Stimulated activated naive CD8-positive, alpha-beta T cell treated with anti-CD3 and anti-CD28 coated beads, Interleukin-15, amount 100 ng/mL, for 72 hours (primary cell): ENCODE measurements around the gene TCP11L1.
A peak's percentile ranks its signal among the peaks of the same experiment; 100 is the strongest.
"Not testable (repeated sequence)": the region's sequence is repeated elsewhere in the genome, so short reads cannot be mapped to it uniquely, and the experiment has no call there.

ENCODE experiments used
- ATAC-seq: fragments of 150-1000 bp; cut with Tn5 transposase; 2 replicates; pipeline ENCODE4 v1.10.0; 2021; ENCODE audit warnings: mild to moderate bottlenecking, moderate library complexity
- DNase-seq, 2 donors: peaks; one replicate each; pipeline ENCODE4 v3.0.0; 2021 to 2022
- H3K27ac Mint-ChIP-seq, 2 donors: one replicate each; pipeline ENCODE4 v1.8.0; 2022; ENCODE audit warnings: mild to moderate bottlenecking in 2 of 2, mixed read lengths in 2 of 2, moderate library complexity in 2 of 2
- H3K27me3 Mint-ChIP-seq: one replicate; pipeline ENCODE4 v1.8.0; 2022; ENCODE audit warnings: mixed read lengths
- H3K4me1 Mint-ChIP-seq: one replicate; pipeline ENCODE4 v1.8.0; 2022; ENCODE audit warnings: mild to moderate bottlenecking, mixed read lengths
- H3K4me3 Mint-ChIP-seq, 2 donors: one replicate each; pipeline ENCODE4 v1.8.0; 2022; ENCODE audit warnings: mild to moderate bottlenecking in 2 of 2, mixed read lengths in 2 of 2, moderate library complexity in 1 of 2
- H3K9me3 Mint-ChIP-seq, 2 donors: one replicate each; pipeline ENCODE4 v1.8.0; 2022; ENCODE audit warnings: mixed read lengths in 2 of 2

Gene TCP11L1

DNA sequence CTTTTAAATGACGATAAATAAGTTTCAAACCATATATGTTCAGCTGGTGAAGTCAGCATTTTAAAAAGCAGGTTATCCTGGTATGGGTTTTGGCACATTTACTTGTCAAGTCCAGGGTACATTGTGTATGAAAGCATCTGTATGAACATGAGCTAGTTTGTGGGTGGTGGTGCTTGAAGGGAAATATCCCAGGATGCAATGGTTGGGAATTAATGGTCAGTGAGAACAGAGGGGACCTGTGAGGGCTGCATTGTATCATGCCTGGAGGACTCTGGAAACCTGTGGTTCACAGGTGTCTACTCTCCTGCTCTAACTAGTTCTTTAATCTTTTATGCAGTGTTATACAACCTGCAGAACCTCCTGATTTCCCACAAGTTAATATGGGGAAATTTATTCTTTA lies 17.9 kb upstream of the TCP11L1 start:
- H3K9me3 Mint-ChIP-seq = no peaks in the 10 kb centered on the region
- peaks cover 16% of the 10 kb centered on the region for H3K27me3 Mint-ChIP-seq
- H3K4me1 Mint-ChIP-seq = peaks cover 40% of the 10 kb centered on the region
- no peak overlapping the region for H3K4me3 Mint-ChIP-seq
- DNase-seq = no peak
- peak; percentile 7 for ATAC-seq
- no peak overlapping the region for H3K27ac Mint-ChIP-seq

DNA sequence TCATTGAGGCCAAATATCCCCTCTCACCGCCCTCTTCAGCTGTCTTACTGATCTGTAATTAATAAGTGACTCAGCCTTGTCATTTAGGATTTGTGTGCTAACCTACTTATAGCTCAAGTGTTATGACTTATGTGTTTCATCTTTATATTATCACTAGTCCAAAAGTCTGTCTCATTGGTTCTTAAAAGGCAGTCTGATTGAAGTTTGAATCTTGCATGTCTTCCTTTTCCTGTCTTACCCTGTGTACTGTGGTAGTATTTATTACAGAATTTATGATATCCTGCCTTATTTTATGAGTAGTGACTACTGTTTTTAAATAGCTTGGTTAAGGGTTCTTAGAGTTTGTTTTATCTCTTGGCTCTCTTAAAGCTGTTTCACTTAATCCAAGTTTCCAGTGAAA lies 17.4 kb upstream of the TCP11L1 start:
- Mint-ChIP-seq H3K4me1 (peaks cover 38% of the 10 kb centered on the region), H3K9me3 (no peaks in the 10 kb centered on the region), H3K27ac (no peak overlapping the region), H3K4me3 (no peak overlapping the region), H3K27me3 (peaks cover 15% of the 10 kb centered on the region)
- peak; percentile 59 for ATAC-seq
- no peak for DNase-seq

DNA sequence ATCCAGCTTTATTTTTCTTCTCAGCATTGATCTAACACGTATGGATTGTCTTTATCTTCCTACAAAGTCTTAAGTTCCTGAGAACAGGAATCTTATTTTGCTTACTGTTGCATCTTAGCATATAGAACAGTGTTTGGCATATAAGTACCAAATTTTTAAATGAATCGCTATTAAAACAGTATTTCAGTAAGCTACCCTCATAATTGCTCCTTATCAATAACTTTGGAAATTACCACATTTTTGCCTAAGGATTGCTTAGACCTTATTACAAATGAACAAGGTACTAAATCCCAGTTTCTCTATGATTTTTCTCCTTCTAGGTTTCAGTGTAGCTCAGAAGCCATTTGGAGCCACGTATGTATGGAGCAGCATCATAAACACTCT lies 14.0 kb upstream of the TCP11L1 start:
- no peaks in the 10 kb centered on the region for H3K9me3 Mint-ChIP-seq

DNA sequence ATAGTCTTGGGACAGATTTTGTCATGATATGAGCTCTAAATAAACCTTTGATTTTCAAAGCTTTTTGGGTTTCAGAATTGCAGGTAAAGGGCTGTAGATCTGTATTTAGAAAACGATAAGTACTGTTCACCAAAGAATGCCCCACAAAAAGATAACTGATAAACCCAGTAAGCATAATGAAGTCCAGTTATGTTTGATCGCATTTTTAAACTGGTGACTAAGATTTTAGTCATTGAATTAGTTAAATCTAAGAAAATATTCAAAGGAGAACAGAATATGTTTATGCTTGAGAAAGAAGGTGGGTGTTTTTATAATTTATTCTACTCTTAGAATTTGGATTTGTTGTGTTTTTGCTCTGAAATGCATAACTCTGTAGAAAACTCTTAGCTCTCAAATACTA lies 12.1 kb upstream of the TCP11L1 start:
- no peak for ATAC-seq

More for the DNA sequence above, 14.0 kb upstream of the TCP11L1 start:
- DNase-seq (no peak), ATAC-seq (no peak)
- peaks cover 18% of the 10 kb centered on the region for H3K4me1 Mint-ChIP-seq
- no peaks in the 10 kb centered on the region for H3K27me3 Mint-ChIP-seq
- H3K27ac Mint-ChIP-seq = no peak overlapping the region
- no peak overlapping the region for H3K4me3 Mint-ChIP-seq

DNA sequence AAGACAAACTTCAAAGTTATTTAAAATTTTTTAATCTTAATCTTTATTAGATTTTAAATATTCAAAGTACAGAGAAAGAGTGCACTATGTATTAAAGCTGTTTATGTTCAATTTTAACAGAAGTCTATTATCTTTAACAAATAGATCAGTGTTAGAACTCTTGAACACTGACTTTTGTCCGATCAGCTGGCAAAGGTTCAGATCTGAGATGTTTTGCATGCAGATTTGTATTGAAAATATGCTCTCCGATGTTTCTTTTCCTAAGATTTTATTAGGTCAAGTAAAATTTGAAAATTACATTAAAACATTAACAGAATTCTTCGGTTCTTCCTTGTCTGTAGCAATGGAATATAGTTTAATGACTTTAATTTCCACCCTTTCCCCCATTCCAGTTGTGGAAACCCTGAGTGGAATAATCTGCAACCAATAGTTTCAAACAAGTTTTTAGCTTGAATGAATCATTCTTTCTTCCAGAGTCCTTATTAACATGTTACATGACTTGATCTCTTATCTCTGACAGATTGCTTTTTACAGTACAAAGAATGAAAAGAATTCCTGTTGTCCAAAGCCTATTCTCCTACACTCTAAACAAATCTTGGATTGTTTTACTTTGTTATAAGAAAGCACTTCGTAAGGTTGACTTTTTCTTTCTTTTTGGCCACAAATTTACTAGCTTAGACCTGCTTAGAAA lies 11.4 kb upstream of the TCP11L1 start:
- H3K27me3 Mint-ChIP-seq = no peaks in the 10 kb centered on the region
- peaks cover 6% of the 10 kb centered on the region for H3K4me1 Mint-ChIP-seq
- H3K9me3 Mint-ChIP-seq = no peaks in the 10 kb centered on the region
- no peak overlapping the region for H3K4me3 Mint-ChIP-seq
- DNase-seq (no peak), ATAC-seq (no peak)
- H3K27ac Mint-ChIP-seq = peak overlapping the region in 1 of 2 donors; percentile 57

More for the DNA sequence above, 12.1 kb upstream of the TCP11L1 start:
- Mint-ChIP-seq H3K4me3 (no peak overlapping the region), H3K4me1 (peaks cover 7% of the 10 kb centered on the region), H3K27ac (no peak overlapping the region), H3K9me3 (no peaks in the 10 kb centered on the region), H3K27me3 (no peaks in the 10 kb centered on the region)
- DNase-seq = no peak

DNA sequence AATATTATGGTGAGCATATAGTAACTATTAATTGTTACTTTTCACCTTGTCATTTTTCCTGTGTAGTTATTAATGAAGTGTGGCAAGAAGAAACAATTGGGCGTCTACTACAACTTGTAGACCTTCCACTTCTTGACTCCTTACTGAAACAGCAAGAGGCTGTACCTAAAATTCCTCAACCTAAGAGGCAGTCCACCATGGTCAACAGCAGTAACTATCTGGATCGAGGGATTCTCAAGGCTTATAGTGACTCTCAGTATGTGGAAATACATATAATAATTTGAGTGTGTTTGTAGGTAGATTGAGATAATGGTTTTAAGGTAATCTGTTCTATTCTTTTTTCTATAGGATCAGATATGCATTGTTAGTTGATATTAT lies 10.8 kb upstream of the TCP11L1 start:
- Mint-ChIP-seq H3K27ac (no peak overlapping the region), H3K27me3 (no peaks in the 10 kb centered on the region), H3K4me1 (peaks cover 6% of the 10 kb centered on the region), H3K4me3 (no peak overlapping the region), H3K9me3 (no peaks in the 10 kb centered on the region)
- DNase-seq (no peak), ATAC-seq (no peak)

DNA sequence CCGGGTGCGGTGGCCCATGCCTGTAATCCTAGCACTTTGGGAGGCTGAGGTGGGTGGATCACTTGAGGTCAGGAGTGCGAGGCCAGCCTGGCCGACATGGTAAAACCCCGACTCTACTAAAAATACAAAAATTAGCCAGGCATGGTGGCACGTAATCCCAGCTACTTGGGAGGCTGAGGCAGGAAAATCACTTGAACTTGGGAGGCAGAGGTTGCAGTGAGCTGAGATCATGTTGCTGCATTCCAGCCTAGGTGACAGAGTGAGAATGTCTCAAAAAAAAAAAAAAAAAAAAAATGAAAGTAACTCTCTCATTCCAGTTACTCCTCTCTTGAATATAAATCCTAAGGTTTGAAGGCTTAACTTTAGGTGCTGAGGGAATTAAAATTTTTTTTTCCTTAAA lies 10.2 kb upstream of the TCP11L1 start:
- H3K4me3 Mint-ChIP-seq, H3K27ac Mint-ChIP-seq, H3K9me3 Mint-ChIP-seq, ATAC-seq, H3K4me1 Mint-ChIP-seq, H3K27me3 Mint-ChIP-seq, DNase-seq: not testable (repeated sequence)

DNA sequence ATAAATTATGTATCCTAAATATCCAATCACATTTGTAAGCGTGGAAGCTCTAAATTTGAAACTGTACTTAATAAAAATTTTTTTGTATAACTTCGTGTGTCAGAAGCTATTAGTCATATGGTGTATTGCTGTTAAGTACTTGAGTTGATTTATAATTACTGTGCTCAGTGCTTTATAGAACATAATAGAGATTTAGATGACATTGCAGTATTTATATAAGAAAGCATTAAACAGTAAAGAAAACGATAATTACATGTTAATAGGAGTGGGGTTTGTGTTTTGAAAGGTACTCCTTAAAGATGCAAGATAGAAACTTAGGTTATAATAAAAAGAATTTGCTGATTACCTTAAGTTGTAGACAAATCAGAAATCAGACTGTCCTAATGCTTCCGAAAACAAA lies 5.9 kb upstream of the TCP11L1 start:
- H3K27ac Mint-ChIP-seq = no peak overlapping the region
- H3K4me3 Mint-ChIP-seq = no peak overlapping the region
- no peaks in the 10 kb centered on the region for H3K9me3 Mint-ChIP-seq
- no peaks in the 10 kb centered on the region for H3K27me3 Mint-ChIP-seq
- ATAC-seq = no peak
- no peak for DNase-seq
- H3K4me1 Mint-ChIP-seq = peaks cover 2% of the 10 kb centered on the region

DNA sequence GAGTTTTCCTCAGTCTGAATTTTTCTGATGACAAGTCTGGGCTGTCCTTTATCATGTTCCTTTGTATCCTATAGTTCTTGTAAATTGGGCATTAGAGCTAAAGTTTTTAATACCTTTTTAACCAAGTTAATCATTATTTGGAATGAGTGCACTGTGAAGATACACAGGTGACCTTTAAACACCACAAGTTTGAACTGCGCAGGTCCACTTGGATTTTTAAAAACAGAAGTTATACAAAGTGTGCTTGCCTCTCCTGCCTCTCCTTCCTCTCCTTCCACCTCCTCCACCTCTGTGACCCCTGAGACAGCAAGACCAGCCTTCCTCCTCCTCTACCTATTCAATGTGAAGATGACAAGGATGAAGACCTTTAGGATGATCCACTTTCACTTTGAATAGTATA lies 4.4 kb upstream of the TCP11L1 start:
- peaks cover 7% of the 10 kb centered on the region for H3K4me1 Mint-ChIP-seq
- H3K27ac Mint-ChIP-seq = no peak overlapping the region

DNA sequence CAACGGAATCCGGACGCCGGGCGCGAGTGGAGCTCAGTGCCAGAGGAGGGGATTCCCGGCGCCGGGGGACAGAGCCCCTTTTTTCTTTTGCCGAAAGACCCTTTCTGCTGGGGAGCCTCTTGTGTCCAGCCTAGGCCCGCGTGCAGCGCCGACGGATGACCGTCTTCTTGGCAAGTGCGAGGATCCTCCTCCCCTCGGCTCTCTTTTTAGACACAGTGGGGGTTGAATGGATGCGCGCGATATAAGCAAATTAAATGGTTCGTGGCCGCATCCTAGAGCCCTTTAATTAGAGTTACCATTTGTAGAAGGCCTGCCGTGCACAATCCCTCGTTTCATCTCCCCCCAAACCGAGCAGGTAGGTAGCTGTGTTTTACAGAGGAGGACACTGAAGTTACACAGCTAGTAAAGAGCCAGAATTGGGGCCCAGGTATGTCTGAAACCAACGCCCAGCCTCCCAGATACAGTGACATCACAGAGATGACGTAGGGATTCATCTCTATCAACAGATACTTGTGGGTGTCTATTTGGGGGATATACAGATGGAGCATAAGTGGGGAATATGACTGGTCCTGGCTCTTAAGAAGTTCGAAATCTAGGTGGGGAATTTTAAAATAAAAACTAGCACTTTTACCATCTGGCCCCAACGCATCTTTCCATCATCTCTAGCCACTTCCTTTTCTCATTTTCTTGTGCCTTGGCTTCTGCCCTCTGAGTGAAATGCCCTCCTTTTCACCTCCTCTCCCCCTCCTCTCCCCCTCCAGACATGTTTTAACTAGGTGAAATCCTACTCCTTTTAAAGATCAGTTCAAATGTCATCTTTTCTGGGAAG lies 875 bp downstream of the TCP11L1 start:
- Mint-ChIP-seq H3K27me3 (no peaks in the 10 kb centered on the region), H3K4me1 (peaks cover 32% of the 10 kb centered on the region), H3K27ac (peak overlapping the region; percentile 90 to 91), H3K9me3 (no peaks in the 10 kb centered on the region), H3K4me3 (peak overlapping the region; percentile 91)
- ATAC-seq (peak; percentile 87), DNase-seq (peak; percentile 42 to 74)

More for the DNA sequence above, 4.4 kb upstream of the TCP11L1 start:
- DNase-seq = no peak
- no peak overlapping the region for H3K4me3 Mint-ChIP-seq
- H3K27me3 Mint-ChIP-seq = no peaks in the 10 kb centered on the region
- H3K9me3 Mint-ChIP-seq = no peaks in the 10 kb centered on the region
- ATAC-seq = no peak

DNA sequence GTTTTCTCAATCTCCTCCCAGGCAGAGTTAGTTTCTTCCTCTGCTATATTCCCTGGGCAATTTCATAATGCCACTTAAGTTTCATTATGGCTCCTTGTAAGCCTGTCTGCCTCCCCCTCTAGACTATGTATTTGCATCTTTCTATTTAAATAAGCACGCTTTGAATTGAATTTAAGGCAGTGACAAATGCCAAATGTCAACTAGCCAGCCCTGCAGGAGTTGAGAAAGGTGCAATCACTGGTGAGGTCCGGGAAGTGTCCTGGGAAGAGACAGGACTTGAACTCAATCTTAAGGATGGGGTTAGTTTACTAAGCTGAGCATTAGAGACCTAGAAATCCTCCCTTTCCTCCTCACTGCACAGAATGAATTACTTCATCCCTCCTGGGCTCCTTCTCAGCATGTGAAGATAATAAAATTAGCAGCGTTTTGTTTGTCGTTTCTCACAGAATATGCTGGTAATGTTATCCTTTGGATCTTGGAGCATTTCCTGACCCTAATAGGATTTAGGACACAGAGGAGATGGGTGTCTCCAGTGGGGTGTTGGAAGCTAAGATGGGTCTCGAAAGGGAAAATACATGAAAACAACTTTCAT lies 1.6 kb downstream of the TCP11L1 start:
- no peak for DNase-seq
- no peaks in the 10 kb centered on the region for H3K9me3 Mint-ChIP-seq
- ATAC-seq = peak; percentile 58

DNA sequence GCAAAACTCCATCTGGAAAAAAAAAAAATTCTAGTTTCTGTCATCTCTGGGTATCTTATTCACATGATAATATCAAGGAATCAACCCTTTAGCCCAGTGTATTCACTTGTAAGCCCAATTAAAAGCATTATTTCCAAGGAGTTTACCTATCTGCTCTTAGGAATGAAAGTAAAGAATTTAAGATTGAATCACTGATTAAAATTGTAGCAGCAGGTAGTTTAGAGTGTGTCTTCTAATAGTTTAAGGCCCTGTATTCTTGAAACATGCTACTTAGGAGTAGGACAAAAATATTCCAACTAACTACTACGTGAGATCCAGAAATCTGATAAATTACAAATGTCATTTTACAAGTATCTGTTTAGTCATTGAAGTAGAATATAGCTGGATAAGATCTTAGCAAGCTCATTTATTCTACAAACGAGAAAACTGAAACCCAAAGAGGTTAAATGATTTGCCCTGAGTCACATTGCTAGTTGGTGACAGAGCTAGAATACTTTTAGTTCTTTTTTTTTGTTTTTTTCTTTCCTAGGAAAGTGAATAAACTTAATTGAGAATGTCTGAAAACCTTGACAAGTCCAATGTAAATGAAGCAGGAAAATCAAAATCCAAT lies 4.0 kb downstream of the TCP11L1 start:
- Mint-ChIP-seq H3K27me3 (no peaks in the 10 kb centered on the region), H3K4me1 (peaks cover 32% of the 10 kb centered on the region), H3K9me3 (no peaks in the 10 kb centered on the region), H3K4me3 (no peak overlapping the region), H3K27ac (no peak overlapping the region)
- no peak for DNase-seq
- ATAC-seq = no peak

More for the DNA sequence above, 1.6 kb downstream of the TCP11L1 start:
- Mint-ChIP-seq H3K4me1 (peaks cover 32% of the 10 kb centered on the region), H3K27me3 (no peaks in the 10 kb centered on the region), H3K27ac (peak overlapping the region; percentile 67 to 91), H3K4me3 (peak overlapping the region; percentile 91)

DNA sequence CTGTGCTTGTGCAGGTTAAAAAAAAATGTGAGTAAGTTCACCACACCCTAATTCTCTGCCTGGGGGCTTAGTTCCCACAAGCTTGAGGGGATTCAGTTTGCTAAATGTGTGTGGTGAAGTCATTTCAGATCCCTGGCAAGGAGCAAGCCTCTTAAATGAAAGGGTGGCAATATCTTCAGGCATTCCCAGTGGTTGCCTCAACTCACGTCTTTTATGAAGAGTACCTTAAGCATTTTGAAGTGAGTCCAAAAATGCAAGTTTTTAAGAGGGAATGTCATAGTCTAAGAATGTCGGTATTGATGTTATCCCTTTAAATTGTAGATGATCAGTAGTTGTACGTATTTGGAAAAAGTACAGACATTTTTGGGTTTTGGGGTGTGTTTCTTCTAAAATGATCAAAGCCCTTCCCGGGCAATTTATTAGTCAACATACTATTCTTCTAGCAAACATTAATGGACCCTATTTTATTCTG lies 4.9 kb downstream of the TCP11L1 start:
- Mint-ChIP-seq H3K4me3 (no peak overlapping the region), H3K4me1 (peaks cover 24% of the 10 kb centered on the region), H3K9me3 (no peaks in the 10 kb centered on the region), H3K27me3 (no peaks in the 10 kb centered on the region), H3K27ac (no peak overlapping the region)
- no peak for DNase-seq
- ATAC-seq = no peak

DNA sequence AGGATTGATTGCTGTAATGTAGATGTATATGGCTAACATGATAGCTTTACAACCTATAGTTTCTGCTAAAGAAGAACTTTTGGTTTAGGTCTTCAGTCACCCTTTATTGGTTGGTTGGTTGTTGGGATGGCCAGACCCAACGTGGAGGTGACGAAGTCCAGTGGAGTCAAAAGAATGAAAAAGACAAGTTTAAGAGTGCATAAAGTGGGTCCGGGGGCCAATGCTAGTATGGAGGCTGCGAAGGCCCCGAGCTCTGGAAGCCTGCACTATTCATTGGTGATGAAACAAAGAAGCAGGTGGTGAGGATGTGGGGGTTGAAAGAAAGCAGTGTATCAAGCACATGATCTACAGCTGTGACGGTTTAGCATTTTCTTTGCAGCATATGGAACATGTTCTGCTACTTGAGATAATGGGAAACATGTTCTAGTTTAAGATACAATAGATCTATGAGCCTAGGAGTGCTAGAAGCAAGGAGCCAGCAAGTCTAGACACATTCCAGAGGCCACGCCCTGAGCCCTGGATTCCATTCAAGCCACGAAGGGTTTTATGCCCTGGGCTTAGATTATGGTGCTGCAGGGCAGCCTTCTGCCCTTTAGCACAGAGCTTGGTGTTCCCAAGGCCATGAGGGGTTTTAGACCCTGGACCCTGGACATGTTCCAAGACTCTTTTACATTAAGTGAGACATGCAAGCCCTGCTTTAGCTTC lies 6.3 kb downstream of the TCP11L1 start:
- ATAC-seq = no peak

DNA sequence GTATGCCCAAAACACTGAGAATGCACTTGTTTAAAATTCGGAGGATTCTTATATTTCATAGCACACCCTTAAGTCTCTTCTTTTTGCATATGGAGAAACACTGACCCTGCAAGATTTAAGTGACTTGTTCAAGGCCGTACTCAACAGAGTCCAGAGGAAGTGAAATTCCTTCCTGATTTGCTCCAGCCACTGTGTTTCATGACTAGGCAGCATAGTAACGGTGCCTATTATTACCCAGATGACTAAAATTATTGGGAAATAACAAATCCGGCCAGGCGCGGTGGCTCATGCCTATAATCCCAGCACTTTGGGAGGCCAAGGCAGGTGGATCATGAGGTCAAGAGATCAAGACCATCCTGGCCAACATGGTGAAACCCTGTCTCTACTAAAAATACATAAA lies 9.3 kb downstream of the TCP11L1 start:
- DNase-seq, H3K4me1 Mint-ChIP-seq, H3K4me3 Mint-ChIP-seq, ATAC-seq, H3K9me3 Mint-ChIP-seq, H3K27me3 Mint-ChIP-seq, H3K27ac Mint-ChIP-seq: not testable (repeated sequence)

More for the DNA sequence above, 6.3 kb downstream of the TCP11L1 start:
- no peak for DNase-seq
- no peaks in the 10 kb centered on the region for H3K27me3 Mint-ChIP-seq
- H3K27ac Mint-ChIP-seq = no peak overlapping the region
- peaks cover 19% of the 10 kb centered on the region for H3K4me1 Mint-ChIP-seq
- H3K4me3 Mint-ChIP-seq = no peak overlapping the region
- no peaks in the 10 kb centered on the region for H3K9me3 Mint-ChIP-seq
